Osteoblast (primary cell): ENCODE data around the gene DISC1. TPM values are rescaled to one million over a fixed set of nuclear protein-coding genes. Genes with fewer than 3 reads are reported as not detected.

Experiments used
- DNase-seq: peaks from one replicate; pipeline ENCODE4 v3.0.0; 2011; ENCODE audit warnings: low spot score, mixed read lengths; ENCODE audit not compliant: insufficient read length; ENCODE audit errors: missing footprints
- H2AFZ ChIP-seq: 2 replicates; pipeline ENCODE4 v1.6.0; 2011; ENCODE audit warnings: mild to moderate bottlenecking, low read length
- H3K27ac ChIP-seq: 2 replicates; pipeline ENCODE4 v1.5.1; 2011; ENCODE audit warnings: mild to moderate bottlenecking, low read depth, low read length, moderate library complexity
- H3K27me3 ChIP-seq: 2 replicates; pipeline ENCODE4 v1.6.0; 2012; ENCODE audit warnings: mild to moderate bottlenecking, control low read depth, inconsistent platforms, low read length, moderate library complexity; ENCODE audit not compliant: insufficient read depth
- H3K36me3 ChIP-seq: 2 replicates; pipeline ENCODE4 v1.5.1; 2011; ENCODE audit warnings: mild to moderate bottlenecking, low read length, control low read depth, moderate library complexity; ENCODE audit not compliant: insufficient read depth
- H3K4me1 ChIP-seq: 2 replicates; pipeline ENCODE4 v1.5.1; 2011; ENCODE audit warnings: mild to moderate bottlenecking, low read length, control low read depth, moderate library complexity; ENCODE audit not compliant: insufficient read depth
- H3K4me2 ChIP-seq: 2 replicates; pipeline ENCODE4 v1.6.0; 2011; ENCODE audit warnings: mild to moderate bottlenecking, low read length; ENCODE audit not compliant: insufficient read depth
- H3K4me3 ChIP-seq: fragments of 200-600 bp; sonication (generic); 3 replicates; pipeline ENCODE4 v1.5.1; 2012; ENCODE audit warnings: mild to moderate bottlenecking, low read length, inconsistent platforms; ENCODE audit not compliant: insufficient read depth
- H3K79me2 ChIP-seq: 2 replicates; pipeline ENCODE4 v1.6.0; 2012; ENCODE audit warnings: mild to moderate bottlenecking, low read length, control low read depth, inconsistent platforms; ENCODE audit not compliant: insufficient read depth
- H3K9me3 ChIP-seq: 2 replicates; pipeline ENCODE4 v1.5.1; 2011; ENCODE audit warnings: low read depth, low read length, control low read depth
- H4K20me1 ChIP-seq: 2 replicates; pipeline ENCODE4 v1.6.0; 2012; ENCODE audit warnings: mild to moderate bottlenecking, low read length, control low read depth; ENCODE audit not compliant: insufficient read depth
- total RNA-seq: library from RNA; depleted of rRNA; stranded (reverse); fragments of >200 nt; gene quantifications from 2 replicates; pipeline ENCODE4 v1.2.3, GENCODE V29; 2012
- TF ChIP-seq, protein P1 (sequence below): IDR thresholded peaks from 2 replicates; pipeline ENCODE4 v1.5.1; 2011; ENCODE audit warnings: mild to moderate bottlenecking, low read depth, low read length, moderate library complexity; ENCODE audit errors: extremely low read depth

The DISC1 gene
- total RNA-seq, 1 donor, result 11.9 TPM

DNA sequence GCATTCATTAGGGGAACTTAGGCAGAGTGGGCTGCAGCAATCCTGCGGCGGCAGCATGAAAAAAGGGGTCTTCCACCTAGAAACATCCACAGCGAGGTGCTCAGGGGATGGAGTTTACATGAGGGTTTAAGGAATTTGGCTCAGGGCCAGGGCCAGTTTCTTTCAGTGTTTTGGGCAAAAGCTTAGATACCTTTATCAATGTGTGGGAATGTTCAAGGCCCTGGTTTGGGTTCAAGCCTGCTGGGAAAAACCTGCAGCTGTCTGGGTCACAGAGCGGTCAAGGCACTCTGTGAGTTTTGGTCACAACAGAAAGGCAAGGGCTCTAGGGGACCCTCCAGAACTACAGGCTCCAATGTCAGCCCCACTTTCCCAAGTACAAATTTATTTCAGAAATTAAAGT lies 230.3 kb downstream of the DISC1 start:
- TF ChIP-seq, protein P1, sequence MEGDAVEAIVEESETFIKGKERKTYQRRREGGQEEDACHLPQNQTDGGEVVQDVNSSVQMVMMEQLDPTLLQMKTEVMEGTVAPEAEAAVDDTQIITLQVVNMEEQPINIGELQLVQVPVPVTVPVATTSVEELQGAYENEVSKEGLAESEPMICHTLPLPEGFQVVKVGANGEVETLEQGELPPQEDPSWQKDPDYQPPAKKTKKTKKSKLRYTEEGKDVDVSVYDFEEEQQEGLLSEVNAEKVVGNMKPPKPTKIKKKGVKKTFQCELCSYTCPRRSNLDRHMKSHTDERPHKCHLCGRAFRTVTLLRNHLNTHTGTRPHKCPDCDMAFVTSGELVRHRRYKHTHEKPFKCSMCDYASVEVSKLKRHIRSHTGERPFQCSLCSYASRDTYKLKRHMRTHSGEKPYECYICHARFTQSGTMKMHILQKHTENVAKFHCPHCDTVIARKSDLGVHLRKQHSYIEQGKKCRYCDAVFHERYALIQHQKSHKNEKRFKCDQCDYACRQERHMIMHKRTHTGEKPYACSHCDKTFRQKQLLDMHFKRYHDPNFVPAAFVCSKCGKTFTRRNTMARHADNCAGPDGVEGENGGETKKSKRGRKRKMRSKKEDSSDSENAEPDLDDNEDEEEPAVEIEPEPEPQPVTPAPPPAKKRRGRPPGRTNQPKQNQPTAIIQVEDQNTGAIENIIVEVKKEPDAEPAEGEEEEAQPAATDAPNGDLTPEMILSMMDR, result no peak
- H3K27ac ChIP-seq, result no peak overlapping the region
- H3K79me2 ChIP-seq, result no peaks in the 10 kb centered on the region
- H3K9me3 ChIP-seq, result no peaks in the 10 kb centered on the region
- H3K4me2 ChIP-seq, result no peak overlapping the region
- H4K20me1 ChIP-seq, result no peaks in the 10 kb centered on the region
- no peak for DNase-seq
- H3K4me3 ChIP-seq, result no peak overlapping the region
- no peaks in the 10 kb centered on the region for H3K36me3 ChIP-seq
- peaks cover 4% of the 10 kb centered on the region for H3K4me1 ChIP-seq
- no peaks in the 10 kb centered on the region for H3K27me3 ChIP-seq
- H2AFZ ChIP-seq, result no peak overlapping the region

DNA sequence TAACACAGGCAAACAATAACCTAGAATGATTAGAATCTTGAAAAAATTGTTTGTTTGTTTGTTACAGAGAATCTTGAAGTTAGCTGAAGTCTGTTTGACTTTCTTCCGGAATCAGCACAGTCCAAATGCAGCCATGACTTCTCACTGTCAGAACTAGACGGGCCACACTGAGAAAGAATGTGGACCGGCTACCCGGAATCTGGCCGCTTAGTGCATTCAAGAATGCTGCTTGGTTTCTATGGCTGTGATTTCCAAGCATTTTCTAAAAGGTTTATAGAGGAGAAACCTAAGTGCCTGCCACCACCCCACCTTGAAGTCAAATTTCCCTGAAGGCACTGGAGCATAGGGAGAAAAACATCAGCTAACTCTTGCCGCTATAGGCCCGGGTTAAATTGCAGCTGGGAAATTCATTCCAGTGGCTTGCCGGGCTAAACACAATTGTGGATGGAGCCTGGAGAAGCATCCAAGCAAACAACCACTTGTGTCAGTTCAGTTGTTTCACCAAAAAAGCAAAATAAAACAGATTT lies 231.1 kb downstream of the DISC1 start:
- H3K27me3 ChIP-seq, result no peaks in the 10 kb centered on the region
- no peaks in the 10 kb centered on the region for H4K20me1 ChIP-seq
- no peaks in the 10 kb centered on the region for H3K36me3 ChIP-seq
- no peaks in the 10 kb centered on the region for H3K79me2 ChIP-seq
- no peaks in the 10 kb centered on the region for H3K9me3 ChIP-seq
- H3K4me3 ChIP-seq, result no peak overlapping the region
- H3K4me1 ChIP-seq, result peaks cover 6% of the 10 kb centered on the region
- no peak for DNase-seq
- H2AFZ ChIP-seq, result no peak overlapping the region
- H3K4me2 ChIP-seq, result no peak overlapping the region
- TF ChIP-seq, protein P1, result no peak
- no peak overlapping the region for H3K27ac ChIP-seq

DNA sequence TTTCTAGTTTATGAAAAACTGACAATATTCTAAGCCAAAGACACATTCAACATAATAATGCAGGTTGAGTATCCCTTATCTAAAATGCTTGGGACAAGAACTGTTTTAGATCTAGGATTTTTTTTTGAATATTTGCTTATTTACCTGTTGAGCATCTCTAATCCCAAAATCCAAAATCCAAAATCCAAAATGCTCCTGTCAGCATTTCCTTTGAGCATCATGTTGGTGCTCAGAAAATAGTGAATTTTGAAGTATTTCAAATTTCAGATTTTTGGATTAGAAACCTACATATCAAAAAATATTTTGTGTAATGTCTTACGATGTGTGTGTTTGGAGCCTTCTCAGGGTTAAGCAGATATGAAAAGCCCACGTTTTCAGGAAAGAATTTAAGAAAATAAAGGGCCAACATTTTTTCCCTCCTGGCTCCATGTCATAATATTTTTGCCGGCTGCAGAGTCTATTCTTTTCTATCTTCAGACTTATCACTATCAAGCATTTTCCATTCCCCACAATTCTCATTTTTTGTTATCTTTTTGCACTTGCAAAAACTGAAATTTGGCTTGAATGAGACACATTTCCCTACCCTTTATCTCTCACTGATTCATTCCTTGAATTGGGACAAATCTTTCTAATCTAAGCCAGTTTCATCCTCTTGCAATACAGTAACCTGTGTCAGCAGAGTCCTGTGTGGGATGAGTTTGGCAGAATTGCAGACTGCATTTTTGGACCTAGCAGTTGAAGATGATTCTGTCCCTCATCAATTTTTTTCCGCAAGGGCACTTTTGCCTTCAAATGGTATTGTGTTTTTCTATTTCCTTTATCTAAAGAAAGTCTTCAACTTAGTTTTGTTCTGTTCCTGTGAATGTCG lies 233.9 kb downstream of the DISC1 start:
- no peak for DNase-seq
- Histone ChIP-seq H3K27ac (no peak overlapping the region), H4K20me1 (no peaks in the 10 kb centered on the region), H3K36me3 (no peaks in the 10 kb centered on the region), H3K79me2 (no peaks in the 10 kb centered on the region), H3K27me3 (no peaks in the 10 kb centered on the region), H3K4me1 (peaks cover 6% of the 10 kb centered on the region), H3K4me3 (no peak overlapping the region), H2AFZ (no peak overlapping the region), H3K9me3 (no peaks in the 10 kb centered on the region), H3K4me2 (no peak overlapping the region)
- TF ChIP-seq, protein P1, result no peak
